SKM-1 (cell line): ENCODE results near the gene ADAD2.

Source experiments
- DNase-seq: peaks from one replicate; lab custom pipeline; 2025; ENCODE audit not compliant: unreplicated experiment; lab: John Stamatoyannopoulos, UW

The ADAD2 gene

GRCh38 chr16:84176192-84177053 is 14.5 kb upstream of the ADAD2 start:
- no peak for DNase-seq

DNA sequence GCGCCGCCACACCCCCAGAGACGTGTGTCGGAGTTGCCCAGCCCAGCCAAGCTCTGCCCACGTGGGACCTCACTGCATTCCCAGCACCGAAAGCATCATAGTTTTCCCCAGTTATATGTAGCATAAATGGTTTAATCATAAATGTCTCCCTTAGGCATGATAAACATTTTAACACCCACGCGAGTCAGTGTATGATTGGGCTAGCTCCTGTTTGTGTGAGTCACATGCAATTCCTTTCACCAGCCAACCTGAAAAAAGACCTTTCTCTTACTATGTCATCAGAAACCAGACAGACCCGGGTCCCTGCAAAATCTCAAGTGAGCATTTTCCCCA is 13.2 kb upstream of the ADAD2 start:
- no peak for DNase-seq

- DNase-seq = no peak
Observed at GRCh38 chr16:84178146-84178765, 12.7 kb upstream of the ADAD2 start.

DNA sequence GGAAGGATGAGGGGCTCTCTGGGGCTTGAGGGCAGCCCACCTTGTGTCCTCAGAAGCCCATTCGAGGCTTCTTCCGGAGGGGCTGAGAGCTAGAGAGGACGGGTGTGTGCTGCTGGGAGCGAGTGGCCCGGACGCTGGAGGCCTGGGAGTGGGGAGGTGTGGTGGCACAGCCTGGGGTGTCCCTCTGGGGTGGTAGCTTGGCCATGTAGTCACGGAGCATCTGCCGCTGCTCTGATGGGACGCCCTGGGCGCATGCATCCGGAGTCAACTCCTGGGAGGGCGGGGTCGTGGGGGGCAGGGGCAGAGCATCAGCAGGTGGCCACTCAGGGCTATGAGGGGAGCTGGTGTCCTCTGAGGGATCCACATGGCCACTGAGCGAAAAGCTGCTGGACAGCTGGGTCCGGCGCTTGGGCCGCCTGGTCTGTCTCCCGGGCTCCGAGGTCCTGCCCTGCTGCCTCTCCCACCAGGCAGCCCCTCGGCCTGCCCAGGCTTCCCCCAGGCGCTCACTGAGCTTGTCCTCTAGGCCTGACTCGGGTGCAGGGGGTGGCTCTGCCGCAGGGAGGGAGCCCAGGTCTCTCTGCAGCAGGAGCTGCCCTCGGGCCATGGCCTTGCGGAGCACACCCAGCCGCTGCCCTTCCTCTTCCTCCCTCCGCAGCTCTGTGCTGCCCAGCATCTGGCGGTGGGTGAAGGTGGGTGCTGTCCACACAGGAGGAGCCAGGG is 11.9 kb upstream of the ADAD2 start:
- DNase-seq = no peak

DNA sequence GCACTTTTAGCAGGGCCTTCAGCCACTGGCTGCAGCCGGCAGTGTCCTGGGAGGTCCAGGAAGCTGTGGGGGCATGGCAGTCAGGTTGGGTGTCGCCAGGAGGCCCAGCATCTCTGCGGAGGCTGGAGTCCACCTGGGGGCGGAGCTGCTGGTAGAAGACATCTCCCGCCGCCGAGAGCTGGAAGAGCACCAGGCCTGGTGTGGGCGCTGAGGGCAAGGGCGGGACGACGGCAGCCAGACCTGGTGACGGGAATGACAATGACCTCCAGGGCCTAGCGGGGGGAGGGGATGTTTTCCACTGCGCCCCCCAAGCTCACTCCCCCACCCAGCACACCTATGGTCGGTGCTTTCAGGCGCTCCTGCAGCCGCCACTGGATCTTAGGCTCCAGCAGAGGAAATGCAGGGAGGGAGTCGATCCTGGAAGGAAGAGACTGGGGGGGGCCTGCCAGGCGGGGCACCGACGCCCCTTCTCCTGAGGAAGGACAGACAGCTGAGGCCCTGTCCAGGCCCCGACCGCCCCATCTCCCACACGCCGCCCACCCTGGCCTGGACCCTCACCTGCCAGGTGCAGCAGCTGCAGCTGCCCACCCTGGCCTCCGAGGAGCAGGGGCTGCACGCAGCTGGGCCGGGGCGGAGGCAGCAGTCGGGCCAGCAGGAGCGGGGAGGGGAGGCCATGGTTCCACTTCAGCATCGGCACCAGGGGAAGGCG is 11.2 kb upstream of the ADAD2 start:
- DNase-seq = no peak

GRCh38 chr16:84180519-84181140 is 10.3 kb upstream of the ADAD2 start:
- DNase-seq = no peak

- DNase-seq = no peak
Observed at GRCh38 chr16:84181144-84181915, 9.6 kb upstream of the ADAD2 start.

- no peak for DNase-seq
Observed at GRCh38 chr16:84182104-84182503, 8.9 kb upstream of the ADAD2 start.

DNA sequence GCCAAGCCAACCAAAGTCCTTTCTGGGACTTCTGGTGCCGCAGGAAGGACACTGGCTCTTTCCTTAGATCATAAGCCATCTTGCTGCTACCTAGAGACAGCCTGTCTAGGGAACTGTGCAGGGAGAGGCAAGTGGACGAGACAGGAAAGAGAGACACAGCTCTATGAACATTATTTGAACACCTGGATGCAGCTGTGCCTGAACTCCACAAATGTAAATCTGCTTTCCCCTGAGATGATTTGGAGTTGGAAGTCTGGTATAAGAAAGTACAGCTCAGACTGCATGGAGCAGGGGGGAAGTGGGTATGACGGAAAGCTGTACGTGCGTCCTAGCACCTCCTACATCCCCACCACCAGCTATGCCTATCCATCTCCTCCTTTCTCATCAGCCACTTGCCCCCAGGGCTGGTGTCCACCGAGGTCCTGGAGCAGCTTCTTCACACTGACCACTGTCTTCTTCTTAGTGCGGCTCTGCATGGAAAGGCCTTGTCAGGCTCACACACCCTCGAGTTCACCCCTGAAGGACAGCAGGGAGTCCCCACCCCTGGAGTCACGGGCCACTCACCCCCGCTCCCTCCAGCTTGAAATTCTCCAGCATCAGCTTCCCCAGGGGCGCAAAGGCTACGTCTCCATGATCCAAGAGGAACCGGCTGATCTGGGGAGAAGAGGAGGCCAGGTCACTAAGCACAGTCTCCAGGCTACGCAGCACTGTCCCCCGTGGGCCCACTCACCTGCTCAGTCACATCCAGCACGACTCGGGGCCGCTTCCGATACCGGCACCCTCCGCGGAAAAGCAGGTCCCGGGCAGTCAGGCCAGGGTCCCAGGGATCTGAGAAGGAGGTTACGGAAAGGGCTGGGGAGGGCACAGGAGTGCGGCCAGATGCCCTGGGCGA is 8.0 kb upstream of the ADAD2 start:
- no peak for DNase-seq

- DNase-seq = no peak
Observed at GRCh38 chr16:84183572-84183875, 7.4 kb upstream of the ADAD2 start.

DNA sequence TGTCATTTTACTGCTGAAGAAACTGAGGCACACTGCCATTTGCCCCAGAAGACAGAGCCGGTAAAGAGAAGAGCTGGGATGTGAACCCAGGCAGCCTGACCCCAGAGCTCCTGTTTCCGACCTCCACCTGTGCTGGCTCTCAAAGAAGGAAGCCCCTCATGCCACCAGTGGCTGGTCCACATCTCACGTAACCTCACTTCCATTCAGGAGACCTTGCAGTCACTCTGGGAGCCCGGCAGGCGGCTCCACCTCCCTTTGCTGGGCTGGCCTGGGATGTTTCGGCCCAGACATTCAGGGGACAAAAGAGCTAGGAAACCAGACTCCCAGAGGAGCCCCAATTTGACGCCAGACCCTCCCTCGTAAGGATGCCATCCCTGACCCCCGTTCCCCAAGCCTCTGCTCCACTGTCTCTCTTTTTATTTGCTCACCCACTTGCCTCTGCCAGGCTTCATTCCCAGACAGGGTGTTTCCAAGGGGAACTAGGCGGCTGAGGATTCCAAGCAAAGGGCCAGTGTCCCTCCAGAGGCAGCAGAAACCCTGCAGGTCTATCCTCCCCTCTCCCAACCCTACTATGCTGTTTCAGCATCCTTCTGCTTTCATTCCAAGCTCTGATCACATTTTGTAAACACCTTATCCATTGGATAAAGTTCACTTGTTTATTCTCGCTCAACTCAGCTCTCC is 6.9 kb upstream of the ADAD2 start:
- no peak for DNase-seq

DNA sequence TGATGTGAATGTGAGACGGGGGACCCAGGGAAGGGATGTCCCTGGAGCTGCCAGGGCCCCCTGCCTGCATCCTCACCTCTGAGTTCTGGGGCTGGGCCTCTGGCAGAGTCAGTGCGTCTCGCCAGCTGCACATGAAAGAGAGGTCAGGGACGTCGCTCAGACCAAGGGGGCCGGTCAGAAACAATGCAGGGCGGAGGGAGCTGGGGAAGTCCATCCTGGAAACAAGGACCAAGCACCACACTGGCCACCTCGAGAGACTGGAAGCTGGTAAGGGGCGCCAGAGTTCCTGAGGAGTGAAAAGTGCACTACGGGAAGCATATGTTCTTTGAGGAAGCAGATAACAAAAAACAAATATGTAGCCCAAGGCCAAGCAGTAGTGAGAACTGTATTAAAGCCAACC is 6.2 kb upstream of the ADAD2 start:
- no peak for DNase-seq

GRCh38 chr16:84186685-84187437 is 4.1 kb upstream of the ADAD2 start, which contains the start of gene TAF1C:
TSS of gene TAF1C (minus strand) at chr16:84187057. CDS start at chr16:84184988, 2,069 bp downstream.
- peak; percentile 86 for DNase-seq

GRCh38 chr16:84191466-84191865 is 509 bp downstream of the ADAD2 start:
- DNase-seq = no peak

GRCh38 chr16:84193480-84193879 is 2.5 kb downstream of the ADAD2 start:
- no peak for DNase-seq

DNA sequence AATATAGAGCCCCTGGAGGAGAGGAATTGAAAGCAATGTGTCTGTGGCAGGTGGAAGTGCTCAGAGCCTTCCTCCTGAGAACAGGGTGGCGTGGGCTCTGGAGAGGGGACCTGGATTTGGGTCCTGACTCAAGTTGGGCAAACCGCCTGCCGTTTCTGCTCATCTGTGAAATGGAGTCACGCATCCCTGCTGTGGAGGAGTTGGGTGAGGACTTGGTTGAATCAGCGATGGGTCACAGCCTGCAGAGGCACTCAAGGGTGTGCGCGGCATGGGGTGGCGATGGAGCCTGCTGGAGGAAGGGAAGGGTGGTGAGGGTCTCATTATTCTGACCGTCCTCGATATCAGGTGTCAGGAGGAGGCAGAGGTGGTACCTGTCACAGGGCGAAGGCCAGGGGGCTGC is 3.1 kb downstream of the ADAD2 start:
- DNase-seq = no peak

DNA sequence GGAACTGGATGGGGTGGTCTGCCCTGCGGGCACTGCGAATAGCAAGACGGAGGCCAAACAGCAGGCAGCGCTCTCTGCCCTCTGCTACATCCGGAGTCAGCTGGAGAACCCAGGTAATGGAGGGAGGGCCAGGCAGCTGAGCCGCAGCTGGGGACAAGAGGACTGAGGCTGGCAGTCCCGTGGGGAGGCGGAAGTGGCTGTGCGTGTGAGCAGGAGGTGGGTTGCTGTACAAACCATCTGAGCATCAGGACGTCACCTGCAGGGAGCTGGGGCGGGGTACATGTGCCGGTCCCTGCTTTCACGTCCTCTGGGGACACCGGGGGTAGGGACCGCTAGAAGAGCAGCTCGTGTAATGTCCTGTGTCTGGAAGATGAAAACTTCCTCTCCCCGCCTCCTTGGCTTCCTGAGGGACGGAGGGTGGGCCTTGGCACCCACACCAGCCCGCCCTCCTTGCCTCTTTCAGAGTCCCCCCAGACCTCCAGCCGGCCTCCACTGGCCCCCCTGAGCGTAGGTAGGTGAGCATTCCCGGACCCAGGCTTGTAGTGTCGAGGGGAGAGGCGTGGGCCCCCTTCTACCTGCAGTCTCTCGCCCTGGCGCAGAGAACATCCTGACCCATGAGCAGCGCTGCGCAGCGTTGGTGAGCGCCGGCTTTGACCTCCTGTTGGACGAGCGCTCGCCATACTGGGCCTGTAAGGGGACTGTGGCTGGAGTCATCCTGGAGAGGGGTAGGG is 3.7 kb downstream of the ADAD2 start:
- DNase-seq = no peak
